NCI-H82 (cell line): ENCODE data around the gene AGAP2.
"Not testable (repeated sequence)": the region's sequence is repeated elsewhere in the genome, so short reads cannot be mapped to it uniquely, and the experiment has no call there.

Source experiments
- DNase-seq: peaks from one replicate; lab custom pipeline; 2025; lab: John Stamatoyannopoulos, UW

The AGAP2 gene

DNA sequence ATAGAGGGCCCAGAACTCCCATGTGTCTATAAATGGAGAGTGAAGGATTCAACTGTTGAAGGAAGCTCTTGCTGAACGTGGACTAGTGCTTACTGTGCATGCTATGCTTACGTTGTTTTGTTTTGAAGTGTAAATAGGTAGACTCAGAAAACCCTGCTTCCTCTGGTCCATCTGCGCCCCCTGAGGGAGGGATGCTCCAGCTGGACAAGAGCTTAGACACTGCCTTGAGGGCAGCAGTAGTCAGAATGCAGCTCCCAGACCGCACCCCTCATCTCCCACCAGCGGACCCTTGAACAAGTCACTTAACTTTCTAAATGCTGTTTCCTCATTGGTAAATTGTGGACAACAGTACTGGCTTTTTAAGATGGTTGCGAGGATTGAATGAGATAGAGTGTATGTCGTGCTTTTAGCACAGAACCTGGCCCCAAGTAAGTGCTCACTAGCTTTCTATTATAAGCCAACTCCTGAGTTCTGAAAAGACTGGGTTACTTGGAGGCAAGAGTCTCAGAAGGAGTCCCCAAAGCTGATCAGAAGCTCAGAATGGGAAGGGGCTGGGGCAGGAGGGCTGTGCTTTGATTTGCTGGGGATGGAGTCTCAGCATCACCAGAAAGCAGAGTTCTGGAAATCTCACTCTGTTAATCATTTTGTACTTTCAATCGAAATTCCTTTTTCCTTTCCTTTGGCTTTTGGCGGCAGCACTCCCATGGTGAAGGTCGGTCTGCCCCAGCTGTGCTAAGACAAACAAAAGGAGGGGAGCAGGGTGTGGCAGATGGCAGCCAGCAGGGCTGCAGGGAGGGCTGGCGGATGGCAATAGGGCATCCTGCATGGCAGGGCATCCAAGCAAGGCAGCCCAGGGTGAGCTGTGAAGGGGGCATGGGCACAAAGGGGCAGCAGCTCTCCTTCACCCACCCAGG is 15.6 kb downstream of the AGAP2 start:
- DNase-seq = no peak

DNA sequence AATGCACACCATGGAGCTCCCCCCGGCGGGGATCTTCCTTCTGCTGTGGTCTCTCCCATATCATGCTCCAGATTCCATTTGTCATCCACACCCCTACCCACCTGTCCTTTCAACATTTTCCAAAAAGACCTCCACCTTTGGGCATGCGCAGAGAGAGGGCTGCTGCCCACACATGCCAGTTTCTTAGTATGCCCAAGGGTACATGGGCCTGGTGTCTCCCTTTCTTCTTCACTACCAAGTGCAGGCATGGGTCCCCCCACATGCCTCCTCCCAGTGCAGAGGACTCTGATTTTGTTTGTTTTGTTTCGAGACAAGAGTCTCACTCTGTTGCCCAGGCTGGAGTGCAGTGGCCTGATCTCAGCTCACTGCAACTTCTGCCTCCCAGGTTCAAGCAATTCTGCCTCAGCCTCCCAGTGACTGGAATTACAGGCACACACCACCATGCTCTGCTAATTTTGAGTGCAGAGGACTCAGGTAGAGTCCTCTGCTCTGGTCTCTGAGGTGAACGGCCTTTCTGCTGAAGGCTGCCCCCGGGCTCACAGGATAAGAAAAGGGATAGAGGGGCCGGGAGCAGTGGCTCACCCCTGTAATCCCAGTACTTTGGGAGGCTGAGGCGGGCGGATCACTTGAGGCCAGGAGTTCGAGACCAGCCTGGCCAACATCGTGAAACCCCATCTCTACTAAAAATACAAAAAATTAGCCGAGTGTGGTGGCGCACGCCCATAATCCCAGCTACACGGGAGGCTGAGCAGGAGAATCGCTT is 16.5 kb downstream of the AGAP2 start:
- DNase-seq = not testable (repeated sequence)

- DNase-seq = no peak
Observed at GRCh38 chr12:57720606-57721595, 17.6 kb downstream of the AGAP2 start.

DNA sequence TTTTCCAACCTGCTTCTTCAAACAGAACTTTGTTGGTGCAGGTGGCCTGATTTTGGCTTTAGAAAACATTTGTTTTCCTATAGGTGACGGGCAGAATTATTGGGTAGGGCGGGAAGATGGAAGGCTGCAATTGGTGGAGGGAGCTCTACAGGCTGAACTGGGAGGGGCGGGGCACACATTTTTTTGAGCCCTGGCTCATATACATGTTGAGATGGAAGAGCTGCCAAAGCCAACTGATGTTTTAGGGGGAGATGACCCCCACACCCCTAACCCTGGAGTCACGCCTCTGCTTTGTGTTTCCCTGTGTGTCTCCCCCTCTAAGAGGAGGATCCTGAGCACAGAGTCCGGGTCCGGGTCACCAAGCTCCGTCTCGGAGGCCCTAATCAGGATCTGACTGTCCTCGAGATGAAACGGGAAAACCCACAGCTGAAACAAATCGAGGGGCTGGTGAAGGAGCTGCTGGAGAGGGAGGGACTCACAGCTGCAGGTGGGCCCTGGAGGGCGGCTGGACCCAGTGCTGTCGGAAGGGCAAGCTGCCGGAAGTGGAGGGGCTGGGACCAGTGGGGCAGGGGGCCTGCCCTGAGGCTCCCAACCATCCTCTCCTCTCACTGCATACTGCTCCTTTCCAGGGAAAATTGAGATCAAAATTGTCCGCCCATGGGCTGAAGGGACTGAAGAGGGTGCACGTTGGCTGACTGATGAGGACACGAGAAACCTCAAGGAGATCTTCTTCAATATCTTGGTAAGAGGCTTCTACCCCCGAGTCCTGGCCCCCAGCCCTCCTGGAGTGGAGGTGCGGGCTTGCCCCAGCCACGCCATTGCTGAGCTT is 18.6 kb downstream of the AGAP2 start:
- no peak for DNase-seq

DNA sequence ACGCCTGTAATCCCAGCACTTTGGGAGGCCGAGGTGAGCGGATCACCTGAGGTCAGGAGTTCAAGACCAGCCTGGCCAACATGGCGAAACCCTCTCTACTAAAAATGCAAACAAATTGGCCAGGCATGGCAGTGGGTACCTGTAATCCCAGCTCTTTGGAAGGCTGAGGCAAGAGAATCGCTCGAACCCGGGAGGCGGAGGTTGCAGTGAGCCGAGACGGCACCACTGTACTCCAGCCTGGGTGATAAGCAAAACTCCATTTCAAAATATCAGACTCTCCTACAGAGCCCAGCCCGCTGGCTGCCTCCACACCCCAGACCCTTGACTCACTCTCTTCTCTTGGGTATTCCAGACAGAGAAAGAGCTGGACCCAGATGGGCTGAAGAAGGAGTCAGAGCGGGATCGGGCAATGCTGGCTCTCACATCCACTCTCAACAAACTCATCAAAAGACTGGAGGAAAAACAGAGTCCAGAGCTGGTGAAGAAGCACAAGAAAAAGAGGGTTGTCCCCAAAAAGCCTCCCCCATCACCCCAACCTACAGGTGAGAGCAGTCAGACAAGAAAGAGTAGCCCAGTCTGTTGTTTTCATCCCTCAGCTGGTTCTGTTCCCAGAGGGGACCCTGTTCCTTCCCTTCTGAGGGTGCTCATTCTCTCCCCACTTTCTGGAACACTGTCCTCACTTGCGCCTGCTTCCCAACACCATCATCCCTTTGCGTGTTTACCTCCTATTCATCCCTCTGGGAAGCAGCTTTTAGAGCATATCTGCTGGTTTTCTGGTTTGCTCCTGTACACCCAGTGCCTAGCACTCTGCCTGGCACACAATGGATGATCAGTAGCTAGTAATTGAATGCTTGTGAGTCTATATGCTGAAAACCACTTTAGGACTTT is 19.7 kb downstream of the AGAP2 start:
- DNase-seq = no peak

DNA sequence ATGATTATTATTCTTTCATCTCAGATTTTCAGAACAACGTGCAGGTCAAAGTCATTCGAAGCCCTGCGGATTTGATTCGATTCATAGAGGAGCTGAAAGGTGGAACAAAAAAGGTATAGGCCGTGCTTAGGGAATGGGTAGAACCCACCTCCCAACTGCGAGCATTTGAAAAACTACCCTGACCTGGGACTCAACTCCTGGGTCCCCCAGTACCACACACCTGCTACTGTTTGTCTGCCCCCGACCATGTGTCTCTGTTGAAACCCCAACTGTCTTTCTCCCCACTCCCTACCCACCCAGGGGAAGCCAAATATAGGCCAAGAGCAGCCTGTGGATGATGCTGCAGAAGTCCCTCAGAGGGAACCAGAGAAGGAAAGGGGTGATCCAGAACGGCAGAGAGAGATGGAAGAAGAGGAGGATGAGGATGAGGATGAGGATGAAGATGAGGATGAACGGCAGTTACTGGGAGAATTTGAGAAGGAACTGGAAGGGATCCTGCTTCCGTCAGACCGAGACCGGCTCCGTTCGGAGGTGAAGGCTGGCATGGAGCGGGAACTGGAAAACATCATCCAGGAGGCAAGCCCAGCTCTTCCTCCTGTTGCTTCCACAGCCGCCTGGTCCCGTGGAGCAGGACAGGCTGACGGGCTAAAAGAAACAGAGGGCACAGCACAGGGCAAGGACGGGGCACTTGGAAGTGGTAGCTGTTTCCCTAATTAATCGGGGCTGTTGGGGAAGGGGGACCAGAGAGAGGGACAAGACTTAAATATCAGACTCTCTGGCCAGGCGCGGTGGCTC is 20.5 kb downstream of the AGAP2 start:
- no peak for DNase-seq

DNA sequence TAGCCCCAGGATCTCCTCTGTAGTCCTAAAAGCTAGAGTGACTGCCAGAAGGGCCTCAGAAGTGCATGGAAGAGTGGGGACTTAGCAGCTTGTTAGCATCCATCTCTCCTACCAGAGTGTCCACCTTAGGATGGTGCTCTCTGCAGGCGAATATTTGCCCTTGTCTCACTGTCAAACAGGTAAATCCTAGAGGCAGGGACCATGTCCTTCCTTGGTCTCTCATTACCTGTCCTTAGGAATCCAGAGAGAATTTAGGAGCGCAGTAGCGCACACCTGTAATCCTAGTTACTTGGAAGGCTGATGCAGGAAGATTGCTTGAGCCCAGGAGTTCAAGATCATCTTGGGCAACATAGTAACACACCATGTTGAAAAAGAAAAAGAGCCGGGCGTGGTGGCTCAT is 21.4 kb downstream of the AGAP2 start:
- no peak for DNase-seq

DNA sequence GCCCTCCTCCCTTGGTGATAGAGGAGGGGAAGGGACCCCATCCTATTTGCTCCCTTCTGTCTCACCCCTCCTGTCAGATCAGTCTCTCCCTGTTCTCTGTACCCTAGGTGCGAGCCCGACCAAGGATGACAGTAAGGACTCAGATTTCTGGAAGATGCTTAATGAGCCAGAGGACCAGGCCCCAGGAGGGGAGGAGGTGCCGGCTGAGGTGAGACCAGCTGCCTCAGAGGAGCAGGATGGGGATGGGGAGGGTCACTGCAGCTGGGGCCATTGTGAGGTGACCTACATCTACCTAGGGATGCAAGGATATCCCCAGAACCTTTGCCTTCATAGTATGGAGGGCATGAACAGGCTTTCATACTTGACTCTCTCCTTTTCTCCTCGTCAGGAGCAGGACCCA is 22.2 kb downstream of the AGAP2 start:
- DNase-seq = no peak

DNA sequence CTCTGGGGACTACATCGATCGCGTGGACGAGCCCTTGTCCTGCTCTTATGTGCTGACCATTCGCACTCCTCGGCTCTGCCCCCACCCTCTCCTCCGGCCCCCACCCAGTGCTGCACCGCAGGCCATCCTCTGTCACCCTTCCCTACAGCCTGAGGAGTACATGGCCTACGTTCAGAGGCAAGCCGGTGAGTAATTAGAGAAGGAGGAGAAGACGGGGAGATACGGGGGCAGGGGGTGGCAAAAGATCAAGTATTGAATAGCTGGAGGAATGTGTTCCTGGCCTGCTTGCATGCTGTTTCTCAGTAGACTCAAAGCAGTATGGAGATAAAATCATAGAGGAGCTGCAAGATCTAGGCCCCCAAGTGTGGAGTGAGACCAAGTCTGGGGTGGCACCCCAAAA is 22.8 kb downstream of the AGAP2 start:
- no peak for DNase-seq

GRCh38 chr12:57715036-57715748 is 23.4 kb downstream of the AGAP2 start:
- peak; percentile 33 for DNase-seq

GRCh38 chr12:57713209-57713608 is 25.3 kb downstream of the AGAP2 start:
- DNase-seq = no peak

GRCh38 chr12:57712701-57713100 is 25.8 kb downstream of the AGAP2 start:
- no peak for DNase-seq

GRCh38 chr12:57708296-57708695 is 30.2 kb downstream of the AGAP2 start:
- no peak for DNase-seq

DNA sequence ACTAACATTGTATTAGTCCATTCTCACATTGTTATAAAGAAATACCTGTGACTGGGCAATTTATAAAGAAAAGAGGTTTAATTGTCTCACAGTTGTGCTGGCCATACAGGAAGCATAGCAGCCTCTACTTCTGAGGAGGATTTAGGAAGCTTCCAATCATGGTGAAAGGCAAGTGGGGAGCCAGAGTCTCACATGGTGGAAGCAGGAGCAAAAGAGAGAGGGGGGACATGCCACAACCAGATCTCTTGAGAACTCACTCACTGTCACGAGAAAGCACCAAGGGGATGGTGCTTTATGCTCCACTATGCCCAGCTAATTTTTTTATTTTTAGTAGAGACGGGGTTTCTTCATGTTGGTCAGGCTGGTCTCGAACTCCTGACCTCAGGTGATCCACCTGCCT is 31.3 kb downstream of the AGAP2 start:
- DNase-seq = no peak

DNA sequence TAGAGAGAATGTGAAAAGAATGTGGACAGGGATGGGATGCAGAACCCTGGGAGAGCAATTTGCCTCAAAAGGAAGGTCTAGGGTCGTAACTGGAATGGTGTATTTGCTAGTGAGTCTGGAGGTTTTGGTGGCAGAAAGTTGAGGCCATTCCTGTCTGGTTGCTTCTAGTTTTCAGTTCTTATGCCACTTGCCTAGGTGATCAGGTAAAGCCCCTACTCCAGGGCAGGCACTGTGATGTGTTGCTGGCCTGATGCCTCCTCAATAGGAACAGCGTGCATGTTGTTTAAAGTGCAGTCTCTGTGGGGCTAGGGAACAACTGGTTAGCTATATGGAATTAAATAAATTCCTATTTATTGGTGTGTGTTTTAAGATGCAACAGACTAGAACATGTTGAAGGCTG is 38.2 kb downstream of the AGAP2 start:
- DNase-seq = no peak

- no peak for DNase-seq
Observed at GRCh38 chr12:57698414-57698813, 40.1 kb downstream of the AGAP2 start.

DNA sequence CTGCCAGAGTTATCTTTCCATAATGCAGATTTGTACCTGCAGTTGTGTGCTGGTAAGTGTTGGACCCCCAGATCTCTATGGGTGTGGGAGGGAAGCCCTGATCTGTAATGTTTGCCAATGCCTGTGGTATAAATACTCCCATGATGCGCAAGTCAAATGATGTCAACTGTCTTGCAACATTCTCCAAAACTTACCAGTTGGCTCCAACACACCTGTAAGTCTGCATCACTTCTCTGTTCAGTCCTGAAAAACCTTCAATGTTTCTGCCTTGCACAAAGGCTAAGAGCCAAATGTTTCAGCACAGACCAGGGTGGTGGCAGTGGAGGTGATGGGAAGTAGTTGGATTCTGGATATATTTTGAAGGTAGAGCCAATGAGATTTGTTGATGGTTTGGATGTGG is 41.5 kb downstream of the AGAP2 start:
- DNase-seq = no peak

DNA sequence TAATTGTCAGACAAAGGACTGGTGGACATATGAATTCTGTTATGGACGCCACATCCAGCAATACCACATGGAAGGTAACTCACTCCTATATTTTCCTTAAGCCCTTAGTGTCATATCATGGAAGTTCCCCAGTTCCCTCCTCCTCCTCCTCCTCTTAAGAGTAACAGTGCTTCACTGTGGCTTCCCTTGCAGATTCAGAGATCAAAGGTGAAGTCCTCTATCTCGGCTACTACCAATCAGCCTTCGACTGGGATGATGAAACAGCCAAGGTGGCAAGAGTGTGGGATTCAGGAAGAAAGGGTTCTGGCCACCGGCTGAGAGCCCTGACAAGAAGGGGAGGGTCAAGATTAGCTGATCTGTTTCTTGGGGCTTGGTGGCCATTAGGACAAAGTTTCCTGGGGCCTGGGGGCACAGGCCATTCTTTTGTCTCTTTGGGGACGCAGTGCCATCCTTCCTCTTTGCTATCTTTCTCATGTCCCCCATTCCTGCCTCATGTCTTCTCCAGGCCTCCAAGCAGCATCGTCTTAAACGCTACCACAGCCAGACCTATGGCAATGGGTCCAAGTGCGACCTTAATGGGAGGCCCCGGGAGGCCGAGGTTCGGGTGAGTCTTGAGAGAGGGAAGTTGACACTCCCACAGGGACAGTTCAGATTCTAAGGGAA is 42.6 kb downstream of the AGAP2 start:
- DNase-seq = no peak
